Measurements from ENCODE around the gene CKS2.

CKS2 gene

DNA sequence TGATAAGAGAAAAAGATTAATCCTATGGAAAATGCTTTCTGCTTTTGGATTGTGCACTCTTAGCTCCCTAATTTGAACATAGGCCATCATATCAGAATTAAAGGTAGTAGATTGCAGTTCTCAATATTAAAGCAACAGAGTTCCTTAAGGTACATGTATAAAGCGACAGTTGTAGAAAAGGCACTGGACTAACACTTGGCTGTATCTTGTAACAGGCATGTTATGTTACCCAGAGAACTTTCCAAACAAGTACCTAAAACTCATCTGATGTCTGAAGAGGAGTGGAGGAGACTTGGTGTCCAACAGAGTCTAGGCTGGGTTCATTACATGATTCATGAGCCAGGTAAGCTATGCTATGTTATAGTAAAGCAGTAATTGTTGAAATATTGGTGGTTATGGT, 4.0 kb downstream of the CKS2 start:
- no peak overlapping the region for H3K4me2 ChIP-seq (ENCODE audit: low read length)
- H3K27me3 ChIP-seq (ENCODE audit: control insufficient read depth, insufficient read depth, low read length): no peaks in the 10 kb centered on the region
- H3K79me2 ChIP-seq: no peaks in the 10 kb centered on the region
- H3K4me1 ChIP-seq: peaks cover 6% of the 10 kb centered on the region
- TF ChIP-seq, protein P1, sequence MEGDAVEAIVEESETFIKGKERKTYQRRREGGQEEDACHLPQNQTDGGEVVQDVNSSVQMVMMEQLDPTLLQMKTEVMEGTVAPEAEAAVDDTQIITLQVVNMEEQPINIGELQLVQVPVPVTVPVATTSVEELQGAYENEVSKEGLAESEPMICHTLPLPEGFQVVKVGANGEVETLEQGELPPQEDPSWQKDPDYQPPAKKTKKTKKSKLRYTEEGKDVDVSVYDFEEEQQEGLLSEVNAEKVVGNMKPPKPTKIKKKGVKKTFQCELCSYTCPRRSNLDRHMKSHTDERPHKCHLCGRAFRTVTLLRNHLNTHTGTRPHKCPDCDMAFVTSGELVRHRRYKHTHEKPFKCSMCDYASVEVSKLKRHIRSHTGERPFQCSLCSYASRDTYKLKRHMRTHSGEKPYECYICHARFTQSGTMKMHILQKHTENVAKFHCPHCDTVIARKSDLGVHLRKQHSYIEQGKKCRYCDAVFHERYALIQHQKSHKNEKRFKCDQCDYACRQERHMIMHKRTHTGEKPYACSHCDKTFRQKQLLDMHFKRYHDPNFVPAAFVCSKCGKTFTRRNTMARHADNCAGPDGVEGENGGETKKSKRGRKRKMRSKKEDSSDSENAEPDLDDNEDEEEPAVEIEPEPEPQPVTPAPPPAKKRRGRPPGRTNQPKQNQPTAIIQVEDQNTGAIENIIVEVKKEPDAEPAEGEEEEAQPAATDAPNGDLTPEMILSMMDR (IDR thresholded peaks at IDR 0.05): no peak
- H3K27ac ChIP-seq: no peak overlapping the region
- no peaks in the 10 kb centered on the region for H3K9me3 ChIP-seq (ENCODE audit: control insufficient read depth, low read length)
- no peak overlapping the region for H3K4me3 ChIP-seq (ENCODE audit: low read depth, low read length)
- no peak overlapping the region for H3K9ac ChIP-seq
- H2AFZ ChIP-seq: no peak overlapping the region
- no peaks in the 10 kb centered on the region for H3K36me3 ChIP-seq (ENCODE audit: control insufficient read depth, insufficient read depth, low read length)

DNA sequence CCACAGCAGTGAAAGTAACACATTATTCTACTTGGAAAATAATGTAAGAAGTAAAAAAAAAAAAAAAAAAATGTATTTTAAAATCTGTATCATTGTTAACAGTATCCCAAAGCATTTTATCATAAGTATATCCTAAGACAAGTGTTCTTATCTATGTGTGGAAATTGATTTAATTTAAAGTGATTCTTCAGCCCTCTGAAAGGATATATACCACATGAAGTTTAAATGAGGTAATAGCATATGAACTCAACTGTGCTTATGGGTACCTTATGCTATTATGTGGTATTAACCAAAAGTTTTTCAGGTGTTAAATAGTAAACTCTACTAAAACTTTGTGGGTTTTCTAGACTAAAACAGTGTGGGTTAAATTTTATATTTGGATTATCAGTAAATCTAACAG, 4.5 kb downstream of the CKS2 start:
- H3K36me3 ChIP-seq (ENCODE audit: control insufficient read depth, insufficient read depth, low read length): no peaks in the 10 kb centered on the region

DNA sequence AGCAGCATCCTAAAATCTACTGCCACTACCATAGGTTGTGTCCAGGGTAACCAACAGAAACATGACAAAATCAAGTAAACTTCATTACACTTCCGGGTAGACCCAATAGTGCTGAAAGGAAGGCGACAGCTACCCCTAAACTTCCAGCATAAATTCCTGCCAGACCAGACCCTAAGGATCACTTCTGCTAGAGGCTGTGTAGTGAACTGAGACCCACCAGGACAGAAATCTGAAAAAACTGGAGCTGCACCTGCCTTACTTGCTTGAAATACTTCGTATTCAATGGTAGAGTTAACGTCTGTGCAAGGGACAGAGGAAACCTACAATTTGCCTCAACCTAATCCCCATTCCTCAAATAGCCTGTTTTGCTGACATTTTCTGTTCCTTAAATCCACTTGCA, 6.3 kb downstream of the CKS2 start:
- Histone ChIP-seq H3K27me3 (ENCODE audit: control insufficient read depth, insufficient read depth, low read length) (no peaks in the 10 kb centered on the region), H2AFZ (no peak overlapping the region), H3K9me3 (ENCODE audit: control insufficient read depth, low read length) (no peaks in the 10 kb centered on the region), H3K4me1 (peaks cover 6% of the 10 kb centered on the region), H3K79me2 (peaks cover 5% of the 10 kb centered on the region), H3K27ac (no peak overlapping the region), H3K4me3 (ENCODE audit: low read depth, low read length) (no peak overlapping the region), H3K4me2 (ENCODE audit: low read length) (peak overlapping the region; percentile 72), H3K36me3 (ENCODE audit: control insufficient read depth, insufficient read depth, low read length) (no peaks in the 10 kb centered on the region), H3K9ac (no peak overlapping the region)
- TF ChIP-seq, protein P1 (IDR thresholded peaks at IDR 0.05): no peak

More for the DNA sequence above, 4.5 kb downstream of the CKS2 start:
- Histone ChIP-seq H3K4me1 (peaks cover 6% of the 10 kb centered on the region), H3K4me2 (ENCODE audit: low read length) (no peak overlapping the region), H3K9me3 (ENCODE audit: control insufficient read depth, low read length) (no peaks in the 10 kb centered on the region), H3K4me3 (ENCODE audit: low read depth, low read length) (no peak overlapping the region), H3K27ac (no peak overlapping the region), H3K9ac (no peak overlapping the region), H2AFZ (no peak overlapping the region), H3K79me2 (no peaks in the 10 kb centered on the region), H3K27me3 (ENCODE audit: control insufficient read depth, insufficient read depth, low read length) (no peaks in the 10 kb centered on the region)
- TF ChIP-seq, protein P1 (IDR thresholded peaks at IDR 0.05): no peak

DNA sequence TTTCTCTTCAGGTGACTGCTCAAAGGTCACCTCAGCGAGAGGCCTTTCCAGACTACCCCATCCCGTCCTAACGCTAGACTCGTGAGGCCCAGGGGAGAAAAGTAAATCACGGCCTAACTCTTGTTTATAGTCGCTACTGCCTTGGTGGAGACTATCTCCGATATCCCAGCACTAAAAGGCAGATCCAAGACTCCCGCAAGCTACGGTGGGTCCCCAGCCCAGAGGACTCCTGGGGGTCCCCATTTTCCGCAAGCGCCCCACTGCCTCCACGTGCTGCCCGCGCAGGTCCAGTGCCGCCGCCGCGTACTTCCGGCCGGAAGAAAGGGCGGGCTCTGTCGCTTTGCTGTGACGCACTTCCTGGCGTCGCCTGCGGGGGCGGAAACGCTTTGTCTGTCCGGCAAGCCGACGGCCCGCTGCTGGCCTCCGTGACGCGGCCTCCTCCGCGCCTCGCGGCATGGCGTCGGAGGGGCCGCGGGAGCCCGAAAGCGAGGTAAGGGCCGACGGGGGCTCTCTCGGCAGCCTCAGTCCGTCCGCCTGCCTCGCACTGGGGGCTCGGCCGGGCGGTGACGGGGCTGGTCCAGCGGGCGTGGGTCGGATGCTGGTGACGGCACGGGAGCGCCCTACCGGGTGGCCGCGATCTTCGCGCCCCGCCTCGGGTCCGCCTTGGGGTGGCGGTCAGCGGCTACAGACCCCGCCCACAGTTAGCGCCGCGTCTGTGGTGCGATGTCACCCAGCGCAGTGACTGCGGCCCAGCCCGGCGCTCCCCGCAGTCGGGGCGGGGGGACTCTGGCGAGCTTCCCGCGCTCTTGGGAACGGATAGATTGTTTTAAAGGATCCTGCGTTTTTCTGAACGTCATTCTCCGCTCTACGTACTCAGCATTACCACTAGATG, 7.4 kb downstream of the CKS2 start, which contains the start of gene SECISBP2:
TSS of gene SECISBP2 (plus strand) at position 378 of the 892 bp plus-strand sequence. CDS start at position 455, 77 bp downstream.
- peak within 1 kb of the TSS; percentile 77 for H2AFZ ChIP-seq
- TF ChIP-seq, protein P1 (IDR thresholded peaks at IDR 0.05): no peak
- H3K27me3 ChIP-seq (ENCODE audit: control insufficient read depth, insufficient read depth, low read length): no peaks in the 10 kb centered on the region
- H3K79me2 ChIP-seq: peaks cover 9% of the 10 kb centered on the region
- peak within 1 kb of the TSS; percentile 72 for H3K4me2 ChIP-seq (ENCODE audit: low read length)
- peaks cover 9% of the 10 kb centered on the region for H3K4me1 ChIP-seq
- H3K36me3 ChIP-seq (ENCODE audit: control insufficient read depth, insufficient read depth, low read length): no peaks in the 10 kb centered on the region
- H3K27ac ChIP-seq: peak within 1 kb of the TSS; percentile 95
- peak within 1 kb of the TSS; percentile 60 for H3K4me3 ChIP-seq (ENCODE audit: low read depth, low read length)
- H3K9ac ChIP-seq: peak within 1 kb of the TSS; percentile 87
- H3K9me3 ChIP-seq (ENCODE audit: control insufficient read depth, low read length): no peaks in the 10 kb centered on the region
